ENCODE results near the gene ROM1.
"Not testable (repeated sequence)": the region's sequence is repeated elsewhere in the genome, so short reads cannot be mapped to it uniquely, and the experiment has no call there.

Gene ROM1

GRCh38 chr11:62569611-62570010 is 43.4 kb upstream of the ROM1 start:
- Histone ChIP-seq H3K4me1 (ENCODE audit: insufficient read depth, poor library complexity, severe bottlenecking) (peaks cover 11% of the 10 kb centered on the region), H3K27ac (ENCODE audit: poor library complexity, severe bottlenecking) (peak overlapping the region; percentile 79), H3K27me3 (ENCODE audit: insufficient read depth, poor library complexity, severe bottlenecking) (no peaks in the 10 kb centered on the region), H3K9me3 (ENCODE audit: severe bottlenecking) (no peaks in the 10 kb centered on the region), H3K36me3 (ENCODE audit: low read depth) (peaks cover 85% of the 10 kb centered on the region), H3K4me3 (ENCODE audit: severe bottlenecking) (no peak overlapping the region)
- no peak for ATAC-seq (ENCODE audit: low read depth)
- no peak for DNase-seq (ENCODE audit: low spot score)
- TF ChIP-seq, protein P1, sequence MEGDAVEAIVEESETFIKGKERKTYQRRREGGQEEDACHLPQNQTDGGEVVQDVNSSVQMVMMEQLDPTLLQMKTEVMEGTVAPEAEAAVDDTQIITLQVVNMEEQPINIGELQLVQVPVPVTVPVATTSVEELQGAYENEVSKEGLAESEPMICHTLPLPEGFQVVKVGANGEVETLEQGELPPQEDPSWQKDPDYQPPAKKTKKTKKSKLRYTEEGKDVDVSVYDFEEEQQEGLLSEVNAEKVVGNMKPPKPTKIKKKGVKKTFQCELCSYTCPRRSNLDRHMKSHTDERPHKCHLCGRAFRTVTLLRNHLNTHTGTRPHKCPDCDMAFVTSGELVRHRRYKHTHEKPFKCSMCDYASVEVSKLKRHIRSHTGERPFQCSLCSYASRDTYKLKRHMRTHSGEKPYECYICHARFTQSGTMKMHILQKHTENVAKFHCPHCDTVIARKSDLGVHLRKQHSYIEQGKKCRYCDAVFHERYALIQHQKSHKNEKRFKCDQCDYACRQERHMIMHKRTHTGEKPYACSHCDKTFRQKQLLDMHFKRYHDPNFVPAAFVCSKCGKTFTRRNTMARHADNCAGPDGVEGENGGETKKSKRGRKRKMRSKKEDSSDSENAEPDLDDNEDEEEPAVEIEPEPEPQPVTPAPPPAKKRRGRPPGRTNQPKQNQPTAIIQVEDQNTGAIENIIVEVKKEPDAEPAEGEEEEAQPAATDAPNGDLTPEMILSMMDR (IDR thresholded peaks at IDR 0.05; ENCODE audit: poor library complexity, severe bottlenecking): no peak

DNA sequence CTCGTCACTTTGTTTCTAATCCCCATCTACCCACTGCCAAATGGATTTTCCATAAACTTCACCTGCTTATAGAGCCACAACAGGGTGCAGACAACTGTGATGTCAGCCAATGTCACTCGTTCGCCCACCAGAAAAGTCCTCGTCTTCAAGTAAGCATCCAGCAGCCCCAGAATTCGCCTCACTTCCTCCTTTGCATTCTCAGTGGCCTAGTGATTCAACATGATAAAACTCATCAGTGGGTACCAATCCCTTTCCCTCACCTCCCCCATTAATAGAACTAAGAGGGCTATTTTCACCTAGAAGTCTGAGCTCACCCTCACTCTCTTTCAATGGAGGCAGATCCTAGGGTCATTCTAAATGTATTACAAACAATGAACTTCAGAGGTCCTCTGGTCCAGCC is 42.2 kb upstream of the ROM1 start:
- peak overlapping the region; percentile 79 for H3K27ac ChIP-seq (ENCODE audit: poor library complexity, severe bottlenecking)
- not testable (repeated sequence) for H3K27me3 ChIP-seq (ENCODE audit: insufficient read depth, poor library complexity, severe bottlenecking); H3K9me3 ChIP-seq (ENCODE audit: severe bottlenecking); H3K4me3 ChIP-seq (ENCODE audit: severe bottlenecking); DNase-seq (ENCODE audit: low spot score); ATAC-seq (ENCODE audit: low read depth)
- peaks cover 73% of the 10 kb centered on the region for H3K36me3 ChIP-seq (ENCODE audit: low read depth)
- peaks cover 11% of the 10 kb centered on the region for H3K4me1 ChIP-seq (ENCODE audit: insufficient read depth, poor library complexity, severe bottlenecking)

DNA sequence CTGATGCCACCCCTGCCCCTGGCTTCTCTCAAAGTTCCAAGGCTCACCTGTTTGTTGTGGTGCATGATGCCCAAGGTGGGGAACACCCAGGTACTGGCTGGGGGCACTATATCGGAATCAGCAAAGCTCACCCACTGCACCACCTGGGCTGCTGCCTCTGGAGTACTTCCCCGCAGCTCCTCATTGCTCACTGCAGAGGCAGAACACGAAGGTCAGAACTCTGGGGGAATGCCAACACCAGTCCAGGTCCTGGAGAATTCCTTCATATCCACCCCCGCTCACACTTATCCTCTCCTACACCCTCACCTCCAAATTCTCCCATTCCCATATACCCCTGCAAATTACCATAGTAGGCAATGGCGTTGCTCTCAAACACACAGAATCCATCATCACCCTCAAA is 41.6 kb upstream of the ROM1 start:
- not testable (repeated sequence) for H3K4me3 ChIP-seq (ENCODE audit: severe bottlenecking); ATAC-seq (ENCODE audit: low read depth)

DNA sequence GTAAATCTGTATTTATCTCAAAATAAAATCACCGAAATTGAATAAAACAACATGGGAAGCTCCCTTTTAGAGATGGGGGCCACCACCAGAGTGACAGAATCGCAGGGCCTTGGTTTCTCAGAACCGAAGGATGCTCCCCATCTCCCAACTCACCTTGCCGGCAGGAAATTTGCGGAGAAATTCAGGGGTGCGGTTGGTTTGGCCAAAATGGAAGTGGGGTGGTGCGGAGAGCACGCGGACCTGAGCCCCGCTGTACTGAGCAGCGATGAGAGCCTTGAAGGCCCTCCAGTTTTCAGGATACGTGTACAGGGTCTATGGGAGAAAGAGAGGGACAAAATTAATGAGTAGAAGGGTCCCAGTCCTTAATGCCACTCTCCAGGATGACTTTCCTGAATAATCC is 40.6 kb upstream of the ROM1 start:
- TF ChIP-seq, protein P1 (IDR thresholded peaks at IDR 0.05; ENCODE audit: poor library complexity, severe bottlenecking): no peak
- DNase-seq (ENCODE audit: low spot score) (no peak), ATAC-seq (ENCODE audit: low read depth) (no peak)
- Histone ChIP-seq H3K27ac (ENCODE audit: poor library complexity, severe bottlenecking) (peak overlapping the region; percentile 79), H3K4me1 (ENCODE audit: insufficient read depth, poor library complexity, severe bottlenecking) (peaks cover 7% of the 10 kb centered on the region), H3K4me3 (ENCODE audit: severe bottlenecking) (peak overlapping the region; percentile 61), H3K36me3 (ENCODE audit: low read depth) (peaks cover 57% of the 10 kb centered on the region), H3K27me3 (ENCODE audit: insufficient read depth, poor library complexity, severe bottlenecking) (no peaks in the 10 kb centered on the region), H3K9me3 (ENCODE audit: severe bottlenecking) (no peaks in the 10 kb centered on the region)

More for the DNA sequence above, 41.6 kb upstream of the ROM1 start:
- H3K36me3 ChIP-seq (ENCODE audit: low read depth): peaks cover 67% of the 10 kb centered on the region
- peak overlapping the region; percentile 79 for H3K27ac ChIP-seq (ENCODE audit: poor library complexity, severe bottlenecking)
- H3K9me3 ChIP-seq (ENCODE audit: severe bottlenecking); H3K4me1 ChIP-seq (ENCODE audit: insufficient read depth, poor library complexity, severe bottlenecking); H3K27me3 ChIP-seq (ENCODE audit: insufficient read depth, poor library complexity, severe bottlenecking); DNase-seq (ENCODE audit: low spot score): not testable (repeated sequence)

DNA sequence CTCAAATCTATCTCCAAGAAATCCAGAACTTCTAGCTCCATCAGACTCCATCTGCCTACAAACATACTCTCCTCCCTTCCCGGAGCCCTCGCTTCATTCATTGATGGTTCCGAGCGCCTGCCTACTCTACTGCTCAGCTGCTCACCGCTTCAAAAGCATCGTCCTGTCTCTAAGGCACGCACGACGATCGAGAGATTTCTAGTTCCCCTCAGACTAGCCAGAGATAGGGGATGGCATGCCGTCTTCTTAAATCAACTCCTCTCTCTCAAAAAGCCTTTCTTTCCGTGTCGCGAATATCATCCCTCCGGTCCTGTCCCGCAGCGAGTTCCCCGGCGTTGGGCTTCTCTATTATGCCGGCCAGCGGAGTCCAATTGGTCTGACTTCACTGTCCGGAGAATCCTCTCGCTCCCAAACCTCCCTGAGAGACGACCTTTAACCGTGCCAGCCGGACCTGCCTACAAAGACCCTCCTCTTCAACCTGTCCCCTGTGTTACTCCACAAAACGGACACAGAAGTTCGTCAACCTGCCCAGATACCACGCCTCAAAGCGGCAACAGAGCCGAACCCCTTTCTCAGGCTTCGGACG is 40.0 kb upstream of the ROM1 start:
- Histone ChIP-seq H3K36me3 (ENCODE audit: low read depth) (peaks cover 51% of the 10 kb centered on the region), H3K27me3 (ENCODE audit: insufficient read depth, poor library complexity, severe bottlenecking) (no peaks in the 10 kb centered on the region), H3K27ac (ENCODE audit: poor library complexity, severe bottlenecking) (peak overlapping the region; percentile 79), H3K4me3 (ENCODE audit: severe bottlenecking) (peak overlapping the region; percentile 61), H3K4me1 (ENCODE audit: insufficient read depth, poor library complexity, severe bottlenecking) (peaks cover 7% of the 10 kb centered on the region), H3K9me3 (ENCODE audit: severe bottlenecking) (no peaks in the 10 kb centered on the region)
- DNase-seq (ENCODE audit: low spot score) (no peak), ATAC-seq (ENCODE audit: low read depth) (no peak)
- TF ChIP-seq, protein P1 (IDR thresholded peaks at IDR 0.05; ENCODE audit: poor library complexity, severe bottlenecking): no peak
